LNCAP (cell line): ENCODE data around the gene FGF3.

ENCODE experiments used
- TF ChIP-seq, protein P1 (sequence below): fragments of 450-650 bp; IDR thresholded peaks from 2 replicates; pipeline ENCODE4 v1.5.1; 2017; ENCODE audit warnings: mild to moderate bottlenecking

FGF3 gene

DNA sequence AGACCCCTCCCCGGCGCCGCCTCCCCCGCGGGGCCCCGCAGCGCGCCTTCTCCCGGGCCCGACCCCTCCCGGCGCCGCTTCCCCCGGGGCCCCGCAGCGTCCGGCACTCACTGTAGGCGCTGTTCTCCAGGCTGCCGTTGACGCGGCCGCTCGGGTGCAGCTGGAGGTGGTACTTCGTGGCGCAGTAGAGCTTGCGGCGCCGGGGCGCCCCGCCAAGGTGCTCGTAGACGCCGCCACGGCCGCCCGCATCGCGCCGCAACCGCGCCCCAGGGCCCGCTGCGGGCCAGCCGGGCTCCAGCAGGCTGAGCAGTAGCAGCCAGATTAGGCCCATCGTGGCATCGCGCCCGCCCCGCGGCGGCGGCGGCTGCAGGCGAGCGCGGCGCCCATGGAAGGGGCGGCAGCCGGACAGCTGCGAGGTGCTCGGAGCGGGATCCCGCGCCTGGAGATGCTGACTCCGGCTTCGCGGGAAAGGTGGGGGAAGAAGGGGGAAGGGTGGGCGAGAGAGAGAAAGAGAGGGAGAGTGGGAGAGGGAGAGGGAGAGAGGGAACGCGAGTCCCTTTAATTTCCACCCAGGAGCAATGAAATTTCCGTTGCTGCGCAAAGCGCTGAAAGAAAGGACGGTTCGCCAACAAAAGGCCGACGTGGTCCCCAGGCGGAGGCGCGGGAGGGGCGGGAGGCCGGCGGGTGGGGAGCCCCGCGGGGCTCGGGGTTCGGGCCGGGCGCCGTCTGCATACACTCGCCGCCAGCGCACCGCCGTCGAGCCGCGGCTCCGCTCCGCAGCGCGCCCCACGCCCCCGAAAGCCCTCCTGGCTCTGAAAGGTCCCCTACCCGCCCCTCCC lies at the start of gene FGF3:
FGF3 (minus strand) TSS at position 814 of the 839 bp plus-strand sequence; CDS start at position 331, 483 bp downstream.
- TF ChIP-seq, protein P1, sequence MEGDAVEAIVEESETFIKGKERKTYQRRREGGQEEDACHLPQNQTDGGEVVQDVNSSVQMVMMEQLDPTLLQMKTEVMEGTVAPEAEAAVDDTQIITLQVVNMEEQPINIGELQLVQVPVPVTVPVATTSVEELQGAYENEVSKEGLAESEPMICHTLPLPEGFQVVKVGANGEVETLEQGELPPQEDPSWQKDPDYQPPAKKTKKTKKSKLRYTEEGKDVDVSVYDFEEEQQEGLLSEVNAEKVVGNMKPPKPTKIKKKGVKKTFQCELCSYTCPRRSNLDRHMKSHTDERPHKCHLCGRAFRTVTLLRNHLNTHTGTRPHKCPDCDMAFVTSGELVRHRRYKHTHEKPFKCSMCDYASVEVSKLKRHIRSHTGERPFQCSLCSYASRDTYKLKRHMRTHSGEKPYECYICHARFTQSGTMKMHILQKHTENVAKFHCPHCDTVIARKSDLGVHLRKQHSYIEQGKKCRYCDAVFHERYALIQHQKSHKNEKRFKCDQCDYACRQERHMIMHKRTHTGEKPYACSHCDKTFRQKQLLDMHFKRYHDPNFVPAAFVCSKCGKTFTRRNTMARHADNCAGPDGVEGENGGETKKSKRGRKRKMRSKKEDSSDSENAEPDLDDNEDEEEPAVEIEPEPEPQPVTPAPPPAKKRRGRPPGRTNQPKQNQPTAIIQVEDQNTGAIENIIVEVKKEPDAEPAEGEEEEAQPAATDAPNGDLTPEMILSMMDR = no peak

DNA sequence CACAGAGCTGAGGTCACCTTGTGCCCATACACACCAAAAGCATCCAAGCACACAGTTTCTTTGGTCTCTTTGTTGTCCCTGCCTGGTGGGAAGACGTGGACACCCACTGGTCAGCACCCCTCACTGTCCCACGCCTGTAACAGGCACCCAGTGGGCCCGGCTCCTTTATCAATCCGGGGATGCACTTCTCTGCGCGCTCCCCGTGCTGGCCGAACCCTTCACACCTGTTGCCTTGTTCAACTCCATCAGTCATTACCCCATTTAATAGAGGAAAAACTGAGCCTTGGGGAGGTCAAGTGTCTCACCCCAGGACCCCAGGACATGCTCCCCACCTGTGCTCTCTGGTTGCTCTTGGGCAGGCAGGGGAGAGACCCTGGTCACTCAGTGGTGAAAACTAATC lies 49.7 kb upstream of the FGF3 start:
- TF ChIP-seq, protein P1 = no peak

DNA sequence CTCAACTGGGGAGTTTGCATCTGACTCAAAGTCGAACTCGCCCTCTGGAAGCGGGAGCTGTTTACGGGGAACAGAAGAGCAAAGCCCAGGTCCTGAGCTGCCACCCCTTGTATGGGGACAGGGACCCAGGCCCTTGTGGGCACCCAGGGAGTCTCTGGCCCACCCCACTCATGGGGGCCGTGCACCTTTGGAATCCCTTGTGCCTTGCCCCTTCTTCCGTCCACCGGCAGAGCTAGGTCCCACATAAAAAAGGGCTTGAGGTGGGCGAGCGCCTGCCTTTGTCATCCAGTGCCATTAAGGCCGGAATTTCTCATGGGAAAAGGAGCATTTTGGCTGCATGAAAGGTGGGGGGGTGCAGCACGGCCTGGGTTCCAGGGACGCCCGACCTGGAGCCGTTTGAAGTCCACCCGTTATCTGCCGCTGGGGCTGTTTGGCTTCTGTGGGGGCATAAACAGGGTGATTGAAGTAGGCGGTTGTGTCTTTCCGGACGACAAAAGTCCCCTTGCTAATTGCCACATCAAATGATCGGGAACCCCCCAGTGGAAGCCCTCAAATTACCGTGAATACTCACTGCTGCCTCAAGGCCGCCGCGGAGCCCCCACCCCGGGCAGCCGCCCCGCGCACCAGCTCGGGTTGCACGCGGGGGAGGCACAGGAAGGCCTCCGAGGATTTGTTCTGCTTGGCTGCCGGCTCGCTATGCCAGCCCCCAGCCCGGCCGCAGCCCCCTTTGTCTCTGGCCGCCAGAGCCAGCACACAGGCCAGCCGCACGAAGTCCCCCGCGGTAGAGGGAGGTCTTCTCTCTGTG lies 49.0 kb upstream of the FGF3 start:
- TF ChIP-seq, protein P1 = no peak

DNA sequence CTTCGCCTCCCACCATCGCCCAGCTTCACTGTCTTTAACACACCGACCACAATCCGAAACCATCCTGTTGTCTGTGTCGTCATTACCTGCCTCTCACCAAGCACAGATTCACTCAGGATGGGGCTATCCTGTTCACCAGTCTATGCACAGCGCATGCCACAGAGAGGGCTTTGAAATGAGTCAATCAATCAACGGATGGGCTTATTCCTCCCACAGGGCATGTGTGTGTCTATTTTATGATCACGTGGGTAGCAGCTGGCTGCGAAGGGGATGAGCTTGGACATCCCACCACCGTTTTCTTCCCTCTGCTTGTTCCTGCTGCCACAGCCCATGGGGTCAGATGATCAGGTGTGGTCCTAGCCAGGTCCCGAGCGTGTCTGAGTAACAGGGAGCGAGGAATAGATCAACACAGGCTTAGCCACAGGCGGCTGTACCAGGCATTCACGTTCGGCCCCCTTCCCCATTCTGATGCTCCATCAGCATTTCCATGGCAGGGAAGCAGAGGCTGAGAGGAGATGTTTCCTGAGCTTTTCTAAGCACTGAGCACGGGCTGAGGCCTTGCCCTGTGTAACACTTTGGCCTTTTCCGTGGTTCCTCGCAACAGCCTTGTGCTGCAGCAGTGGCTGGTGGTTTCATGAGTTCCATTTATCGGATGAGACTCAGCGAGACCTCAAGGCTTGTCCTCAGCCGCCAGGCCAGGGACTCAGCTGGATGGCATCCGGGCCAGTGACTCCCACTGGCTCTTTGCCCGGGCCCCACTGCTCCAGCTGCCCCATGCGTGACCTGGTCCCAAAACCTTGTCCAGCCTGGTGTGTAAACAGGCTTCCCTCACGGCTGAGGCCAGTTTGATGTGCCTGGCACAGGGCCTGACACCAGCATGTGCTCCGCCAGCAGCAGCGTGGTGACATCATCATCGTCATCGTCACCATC lies 48.1 kb upstream of the FGF3 start:
- TF ChIP-seq, protein P1 = no peak

DNA sequence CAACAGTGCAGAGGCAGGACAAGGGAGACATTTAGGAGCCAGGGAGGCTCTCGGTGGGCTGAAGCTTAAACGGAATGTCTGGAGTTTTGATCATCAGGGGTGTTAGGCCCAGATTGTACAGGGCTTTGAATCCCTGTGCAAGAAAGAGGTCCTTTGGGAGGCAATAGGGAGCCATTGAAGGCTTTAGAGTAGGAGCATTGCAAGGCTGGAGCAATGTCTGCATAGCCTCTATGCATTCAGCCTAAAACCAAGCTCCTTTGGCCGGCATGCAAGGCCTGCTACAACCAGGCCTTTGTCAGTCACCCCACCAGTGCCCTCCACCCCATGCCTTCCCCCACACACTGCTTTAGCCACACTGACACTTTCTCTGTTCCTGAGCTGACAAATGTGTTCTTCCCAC lies 47.4 kb upstream of the FGF3 start:
- TF ChIP-seq, protein P1 = no peak

DNA sequence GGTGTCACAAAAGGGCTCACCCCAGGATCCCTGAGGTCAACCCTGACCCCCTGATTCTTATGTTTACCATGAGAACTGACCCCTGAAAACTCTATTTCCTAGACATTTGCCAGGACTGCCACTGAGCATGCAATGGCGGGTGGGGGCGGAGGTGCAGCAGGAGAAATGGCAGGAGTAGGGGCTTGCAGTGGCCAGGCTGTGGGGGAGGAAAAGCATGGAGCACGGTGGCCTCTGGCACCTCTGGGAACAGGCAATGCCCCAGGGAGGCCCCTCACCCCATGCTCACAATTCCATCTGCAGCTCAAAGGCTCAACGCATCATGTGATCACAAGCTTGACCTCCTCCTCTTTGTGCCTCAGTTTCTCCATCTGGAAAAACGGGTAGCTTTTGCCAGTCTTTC lies 46.5 kb upstream of the FGF3 start:
- TF ChIP-seq, protein P1 = no peak
